ENCODE data around the gene LHFPL4.
"Not testable (repeated sequence)": the region's sequence is repeated elsewhere in the genome, so short reads cannot be mapped to it uniquely, and the experiment has no call there.

LHFPL4 gene

GRCh38 chr3:9553021-9553947 is at the start of gene LHFPL4:
LHFPL4 (minus strand) TSS chr3:9553822; CDS start chr3:9552679, 1,143 bp downstream.
- peak in 2 of 14 donors; percentile 11 to 49 for DNase-seq

GRCh38 chr3:9602620-9603019 is 49.0 kb upstream of the LHFPL4 start:
- no peak for DNase-seq

- DNase-seq, result not testable (repeated sequence)
These were observed 47.5 kb upstream of the LHFPL4 start for GRCh38 chr3:9601006-9601581.

- DNase-seq, result no peak
These were observed 47.0 kb upstream of the LHFPL4 start for GRCh38 chr3:9600597-9600996.

- no peak for DNase-seq
These were observed 45.3 kb upstream of the LHFPL4 start for GRCh38 chr3:9598783-9599387.

- DNase-seq, result no peak
These were observed 42.3 kb upstream of the LHFPL4 start for GRCh38 chr3:9595877-9596276.

- not testable (repeated sequence) for DNase-seq
These were observed 38.2 kb upstream of the LHFPL4 start for GRCh38 chr3:9591781-9592180.

- DNase-seq, result no peak
These were observed 36.7 kb upstream of the LHFPL4 start for GRCh38 chr3:9590282-9590791.

GRCh38 chr3:9583792-9584191 is 30.2 kb upstream of the LHFPL4 start:
- DNase-seq, result no peak

GRCh38 chr3:9583371-9583770 is 29.7 kb upstream of the LHFPL4 start:
- DNase-seq, result no peak

GRCh38 chr3:9582332-9582731 is 28.7 kb upstream of the LHFPL4 start:
- DNase-seq, result no peak

- no peak for DNase-seq
These were observed 28.1 kb upstream of the LHFPL4 start for GRCh38 chr3:9581742-9582141.

- DNase-seq, result no peak
These were observed 15.4 kb upstream of the LHFPL4 start for GRCh38 chr3:9569054-9569453.

- DNase-seq, result no peak
These were observed 11.7 kb upstream of the LHFPL4 start for GRCh38 chr3:9565316-9565715.

GRCh38 chr3:9563851-9564250 is 10.2 kb upstream of the LHFPL4 start:
- DNase-seq, result no peak

GRCh38 chr3:9560056-9560455 is 6.4 kb upstream of the LHFPL4 start:
- DNase-seq, result not testable (repeated sequence)

- DNase-seq, result peak in 2 of 14 donors; percentile 2 to 25
These were observed 409 bp upstream of the LHFPL4 start for GRCh38 chr3:9553948-9554513.

GRCh38 chr3:9552252-9552999 is 1.2 kb downstream of the LHFPL4 start:
- DNase-seq, result peak in 2 of 14 donors; percentile 3 to 10

GRCh38 chr3:9550999-9551398 is 2.6 kb downstream of the LHFPL4 start:
- no peak for DNase-seq

GRCh38 chr3:9549600-9549999 is 4.0 kb downstream of the LHFPL4 start:
- DNase-seq, result no peak

GRCh38 chr3:9548991-9549390 is 4.6 kb downstream of the LHFPL4 start:
- no peak for DNase-seq

GRCh38 chr3:9542182-9542581 is 11.4 kb downstream of the LHFPL4 start:
- no peak for DNase-seq
